Activated T-helper 1 cell treated with anti-CD3 and anti-CD28 coated beads, Interleukin-12 subunit alpha, Interleukin-12 subunit beta, Interleukin-2, Interleukin-4 antibody, amounts not matched to agents 30 ng/mL and 10 ng/mL and 1 ng/mL, durations not matched to agents 14 hours and 24 hours and 36 hours (primary cell): Measurements from ENCODE around the gene SLC35D2. TPM values are rescaled to one million over a fixed set of nuclear protein-coding genes. Genes with fewer than 3 reads are reported as not detected.
"Not testable (repeated sequence)": the region's sequence is repeated elsewhere in the genome, so short reads cannot be mapped to it uniquely, and the experiment has no call there.

Source experiments
- DNase-seq: peaks from one replicate; pipeline ENCODE4 v3.0.0; 2021; ENCODE audit warnings: low spot score
- H3K27ac Mint-ChIP-seq: one replicate; pipeline ENCODE4 v1.8.0; 2021; ENCODE audit warnings: mild to moderate bottlenecking, mixed read lengths
- H3K27me3 Mint-ChIP-seq: one replicate; pipeline ENCODE4 v1.8.0; 2022; ENCODE audit warnings: mild to moderate bottlenecking, moderate library complexity, mixed read lengths; ENCODE audit not compliant: insufficient read depth
- H3K36me3 Mint-ChIP-seq: one replicate; pipeline ENCODE4 v1.8.0; 2021; ENCODE audit warnings: low read depth, mixed read lengths
- H3K4me1 Mint-ChIP-seq: one replicate; pipeline ENCODE4 v1.8.0; 2021; ENCODE audit warnings: low read depth, mixed read lengths
- H3K4me3 Mint-ChIP-seq: one replicate; pipeline ENCODE4 v1.8.0; 2021; ENCODE audit warnings: mild to moderate bottlenecking, moderate library complexity, mixed read lengths
- H3K9me3 Mint-ChIP-seq: one replicate; pipeline ENCODE4 v1.8.0; 2021; ENCODE audit warnings: mixed read lengths
- intact Hi-C: fragments of 100-400 bp; cut with micrococcal nuclease; formaldehyde crosslinking; loops from one replicate; pipeline ENCODE4 v1.15.1; 2024
- total RNA-seq: library from RNA; stranded (reverse); gene quantifications from 2 replicates; pipeline ENCODE4 v1.2.3, GENCODE V29; 2022

SLC35D2 gene
- total RNA-seq, 1 donor from 2014 or later = 8.5 TPM

- H3K27me3 Mint-ChIP-seq = peaks cover 19% of the 10 kb centered on the region
- intact Hi-C loops = not testable (repeated sequence)
These were observed 76.6 kb downstream of the SLC35D2 start for GRCh38 chr9:96306958-96307357.

DNA sequence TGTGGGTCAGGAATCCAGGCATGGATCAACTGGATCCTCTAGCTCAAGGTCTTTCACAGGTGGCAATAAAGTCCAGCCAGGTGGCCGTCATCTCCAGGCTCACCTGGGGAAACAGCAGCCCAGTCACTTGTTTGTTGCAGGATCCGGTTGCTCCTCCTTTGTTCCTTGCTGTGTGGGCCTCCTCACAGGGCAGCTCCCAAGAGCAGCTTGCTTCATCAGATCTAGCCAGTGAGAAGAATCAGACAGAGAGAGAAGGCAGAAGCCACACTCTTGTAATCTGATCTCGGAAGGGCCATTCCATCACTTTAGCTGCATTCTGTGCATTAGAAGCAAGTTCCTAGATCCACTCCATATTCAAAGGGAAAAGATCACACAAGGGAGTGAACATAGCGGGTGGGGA is 78.3 kb downstream of the SLC35D2 start:
- Mint-ChIP-seq H3K4me3 (no peak overlapping the region), H3K9me3 (no peaks in the 10 kb centered on the region), H3K4me1 (no peaks in the 10 kb centered on the region), H3K27me3 (peaks cover 15% of the 10 kb centered on the region), H3K36me3 (no peaks in the 10 kb centered on the region), H3K27ac (no peak overlapping the region)
- intact Hi-C loops = no loop called here
- no peak for DNase-seq

More at GRCh38 chr9:96306958-96307357, 76.6 kb downstream of the SLC35D2 start:
- not testable (repeated sequence) for H3K4me3 Mint-ChIP-seq, DNase-seq, H3K4me1 Mint-ChIP-seq, H3K36me3 Mint-ChIP-seq, H3K27ac Mint-ChIP-seq, H3K9me3 Mint-ChIP-seq

GRCh38 chr9:96304230-96304629 is 79.3 kb downstream of the SLC35D2 start:
- H3K4me3 Mint-ChIP-seq = no peak overlapping the region
- H3K4me1 Mint-ChIP-seq = no peaks in the 10 kb centered on the region
- intact Hi-C loops = no loop called here
- H3K36me3 Mint-ChIP-seq = no peaks in the 10 kb centered on the region
- peaks cover 9% of the 10 kb centered on the region for H3K27me3 Mint-ChIP-seq
- H3K27ac Mint-ChIP-seq = no peak overlapping the region
- no peaks in the 10 kb centered on the region for H3K9me3 Mint-ChIP-seq
- DNase-seq = no peak

GRCh38 chr9:96302021-96302420 is 81.5 kb downstream of the SLC35D2 start, which contains the start of gene HSD17B3:
TSS of gene HSD17B3 (minus strand) at chr9:96302176. CDS start at chr9:96302104, 72 bp downstream.
- Mint-ChIP-seq H3K36me3 (no peaks in the 10 kb centered on the region), H3K27me3 (peaks cover 7% of the 10 kb centered on the region), H3K4me1 (no peaks in the 10 kb centered on the region), H3K27ac (no peak within 1 kb of the TSS), H3K4me3 (no peak within 1 kb of the TSS), H3K9me3 (no peaks in the 10 kb centered on the region)
- intact Hi-C loops = no loop called here
- no peak for DNase-seq

DNA sequence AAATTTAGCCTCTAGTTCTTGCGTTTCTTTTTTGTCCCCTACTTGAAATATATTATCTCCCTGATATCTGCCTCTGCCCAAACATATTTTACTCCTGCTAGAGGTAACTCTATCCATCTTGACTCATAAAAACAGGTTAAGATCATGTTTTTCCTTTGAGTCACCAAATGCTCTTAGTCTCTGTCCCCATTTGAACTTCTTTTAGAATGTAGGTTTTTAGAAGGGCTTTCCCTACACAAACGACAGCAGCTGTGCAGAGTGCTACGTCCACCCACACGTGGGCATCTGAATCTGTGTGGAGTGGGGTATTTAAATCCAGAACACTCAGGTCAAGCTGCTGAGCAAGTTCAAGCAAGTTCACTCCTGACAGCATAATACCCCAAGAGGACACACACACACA is 83.7 kb downstream of the SLC35D2 start:
- Mint-ChIP-seq H3K36me3 (no peaks in the 10 kb centered on the region), H3K27me3 (peaks cover 4% of the 10 kb centered on the region), H3K27ac (no peak overlapping the region), H3K4me1 (no peaks in the 10 kb centered on the region), H3K4me3 (no peak overlapping the region), H3K9me3 (no peaks in the 10 kb centered on the region)
- intact Hi-C loops = no loop called here
- no peak for DNase-seq

DNA sequence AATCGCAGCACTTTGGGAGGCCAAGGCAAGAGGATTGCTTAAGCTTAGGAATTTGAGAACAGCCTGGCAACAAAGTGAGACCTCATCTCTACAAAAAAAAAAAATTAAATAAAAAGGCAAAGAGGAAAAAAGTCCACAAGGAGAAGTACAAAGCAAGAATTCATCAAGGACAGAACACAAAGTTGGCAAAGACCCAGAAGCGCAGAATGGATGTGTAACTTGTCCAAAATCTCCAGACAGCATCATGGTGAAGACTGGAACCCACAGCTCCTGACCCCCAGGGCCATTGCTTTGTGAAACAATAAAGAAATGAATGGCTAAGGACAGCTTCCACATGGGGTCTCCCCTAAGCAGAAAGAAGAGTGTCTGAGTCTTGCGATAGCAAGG is 89.4 kb downstream of the SLC35D2 start:
- no peak for DNase-seq
- Mint-ChIP-seq H3K36me3 (no peaks in the 10 kb centered on the region), H3K4me1 (no peaks in the 10 kb centered on the region), H3K9me3 (no peaks in the 10 kb centered on the region), H3K27me3 (peaks cover 2% of the 10 kb centered on the region), H3K27ac (no peak overlapping the region), H3K4me3 (no peak overlapping the region)
- intact Hi-C loops = no loop called here

GRCh38 chr9:96293498-96294158 is 89.9 kb downstream of the SLC35D2 start:
- H3K36me3 Mint-ChIP-seq = no peaks in the 10 kb centered on the region
- no peak overlapping the region for H3K4me3 Mint-ChIP-seq
- no peak for DNase-seq
- no peaks in the 10 kb centered on the region for H3K4me1 Mint-ChIP-seq
- H3K27me3 Mint-ChIP-seq = peaks cover 2% of the 10 kb centered on the region
- no peaks in the 10 kb centered on the region for H3K9me3 Mint-ChIP-seq
- no peak overlapping the region for H3K27ac Mint-ChIP-seq
- intact Hi-C loops = no loop called here

DNA sequence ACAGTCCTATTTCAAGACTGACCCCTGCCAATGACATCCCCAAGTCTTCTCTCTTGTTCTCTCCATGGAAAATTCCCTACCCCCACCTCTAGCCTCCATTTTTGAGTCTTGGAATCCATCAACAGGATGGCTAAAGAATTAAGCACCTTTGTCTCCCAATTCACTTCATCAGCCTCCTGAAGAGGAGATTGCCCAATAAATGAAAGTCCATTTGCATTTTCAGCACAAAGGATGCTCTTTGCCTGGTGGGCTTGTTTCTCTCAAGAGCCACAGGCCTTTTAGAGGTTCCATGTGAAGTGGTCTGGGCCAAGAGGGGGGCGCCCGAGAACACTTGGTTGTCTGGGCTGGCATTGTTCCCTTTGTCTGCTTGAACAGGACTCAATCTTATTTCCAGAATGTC is 94.1 kb downstream of the SLC35D2 start:
- Mint-ChIP-seq H3K27ac (no peak overlapping the region), H3K36me3 (no peaks in the 10 kb centered on the region), H3K27me3 (no peaks in the 10 kb centered on the region), H3K4me3 (no peak overlapping the region), H3K4me1 (no peaks in the 10 kb centered on the region), H3K9me3 (peaks cover 5% of the 10 kb centered on the region)
- DNase-seq = no peak
- intact Hi-C loops = no loop called here

GRCh38 chr9:96281641-96282040 is 101.9 kb downstream of the SLC35D2 start:
- H3K27ac Mint-ChIP-seq = no peak overlapping the region
- H3K9me3 Mint-ChIP-seq = peaks cover 18% of the 10 kb centered on the region
- no peaks in the 10 kb centered on the region for H3K36me3 Mint-ChIP-seq
- no peak for DNase-seq
- H3K4me1 Mint-ChIP-seq = no peaks in the 10 kb centered on the region
- no peaks in the 10 kb centered on the region for H3K27me3 Mint-ChIP-seq
- intact Hi-C loops = no loop called here
- H3K4me3 Mint-ChIP-seq = no peak overlapping the region

- no peaks in the 10 kb centered on the region for H3K36me3 Mint-ChIP-seq
These were observed 103.6 kb downstream of the SLC35D2 start for GRCh38 chr9:96279932-96280331.

GRCh38 chr9:96274939-96275338 is 108.6 kb downstream of the SLC35D2 start:
- Mint-ChIP-seq H3K4me3 (no peak overlapping the region), H3K9me3 (peaks cover 26% of the 10 kb centered on the region), H3K36me3 (no peaks in the 10 kb centered on the region), H3K27ac (no peak overlapping the region), H3K4me1 (no peaks in the 10 kb centered on the region), H3K27me3 (peaks cover 10% of the 10 kb centered on the region)
- intact Hi-C loops = no loop called here
- no peak for DNase-seq

More at GRCh38 chr9:96279932-96280331, 103.6 kb downstream of the SLC35D2 start:
- Mint-ChIP-seq H3K4me1 (no peaks in the 10 kb centered on the region), H3K9me3 (peaks cover 23% of the 10 kb centered on the region), H3K27me3 (no peaks in the 10 kb centered on the region), H3K27ac (no peak overlapping the region), H3K4me3 (no peak overlapping the region)
- intact Hi-C loops = no loop called here
- no peak for DNase-seq
